Activated B cell treated with CpG ODN at 0.5 μM for 24 hours (primary cell): ENCODE data around the gene EIF2B5. TPM values are rescaled to one million over a fixed set of nuclear protein-coding genes. Genes with fewer than 3 reads are reported as not detected.

Experiments
- ATAC-seq: fragments of 200-7000 bp; cut with Tn5 transposase; one replicate; pipeline ENCODE4 v1.10.0; 2021; ENCODE audit warnings: low read depth, mild to moderate bottlenecking, moderate library complexity
- CTCF ChIA-PET: fragments of 350-600 bp; sonication (Branson Sonifier 250); formaldehyde crosslinking; loops from one replicate; lab custom pipeline; 2021; ENCODE audit warnings: antibody characterized with exemption; lab: Charles Lee
- POLR2A ChIA-PET: fragments of 350-600 bp; sonication (Branson Sonifier 250); formaldehyde crosslinking; loops from one replicate; lab custom pipeline; 2021; ENCODE audit warnings: antibody characterized with exemption; lab: Charles Lee
- DNase-seq: peaks from one replicate; pipeline ENCODE4 v3.0.0; 2022
- H3K27ac Mint-ChIP-seq: one replicate; pipeline ENCODE4 v1.8.0; 2020; ENCODE audit warnings: mixed read lengths
- H3K27me3 Mint-ChIP-seq: one replicate; pipeline ENCODE4 v1.8.0; 2021; ENCODE audit warnings: mixed read lengths
- H3K36me3 Mint-ChIP-seq: one replicate; pipeline ENCODE4 v1.8.0; 2021; ENCODE audit warnings: low read depth, mixed read lengths
- H3K4me1 Mint-ChIP-seq: one replicate; pipeline ENCODE4 v1.8.0; 2021; ENCODE audit warnings: mixed read lengths
- H3K4me3 Mint-ChIP-seq: one replicate; pipeline ENCODE4 v1.8.0; 2020; ENCODE audit warnings: mild to moderate bottlenecking, mixed read lengths
- H3K9me3 Mint-ChIP-seq: one replicate; pipeline ENCODE4 v1.8.0; 2020; ENCODE audit warnings: mixed read lengths
- CTCF ChIP-seq: fragments of 200-600 bp; IDR thresholded peaks from one replicate; pipeline ENCODE4 v1.8.0; 2022; ENCODE audit warnings: antibody characterized with exemption, mild to moderate bottlenecking
- intact Hi-C: fragments of 100-400 bp; cut with micrococcal nuclease; formaldehyde crosslinking; loops from one replicate; pipeline ENCODE4 v1.15.1; 2024
- total RNA-seq: library from RNA; stranded (reverse); gene quantifications from 2 replicates; pipeline ENCODE4 v1.2.3, GENCODE V29; 2022

The EIF2B5 gene
- total RNA-seq, 1 donor from 2014 or later = 74.2 TPM

GRCh38 chr3:184166671-184167070 is 31.5 kb downstream of the EIF2B5 start:
- no peak overlapping the region for H3K27ac Mint-ChIP-seq
- POLR2A ChIA-PET = no interaction called here
- peaks cover 68% of the 10 kb centered on the region for H3K36me3 Mint-ChIP-seq
- peaks cover 3% of the 10 kb centered on the region for H3K4me1 Mint-ChIP-seq
- DNase-seq = no peak
- H3K9me3 Mint-ChIP-seq = no peaks in the 10 kb centered on the region
- H3K4me3 Mint-ChIP-seq = no peak overlapping the region
- CTCF ChIA-PET = no interaction called here
- no peaks in the 10 kb centered on the region for H3K27me3 Mint-ChIP-seq
- intact Hi-C loops = no loop called here
- TF ChIP-seq CTCF = no peak
- ATAC-seq = no peak

GRCh38 chr3:184167786-184168185 is 32.6 kb downstream of the EIF2B5 start:
- CTCF ChIA-PET = no interaction called here
- no peaks in the 10 kb centered on the region for H3K27me3 Mint-ChIP-seq

GRCh38 chr3:184168363-184169120 is 33.4 kb downstream of the EIF2B5 start:
- Mint-ChIP-seq H3K4me1 (peaks cover 3% of the 10 kb centered on the region), H3K4me3 (no peak overlapping the region), H3K36me3 (peaks cover 77% of the 10 kb centered on the region), H3K9me3 (no peaks in the 10 kb centered on the region), H3K27ac (no peak overlapping the region), H3K27me3 (no peaks in the 10 kb centered on the region)
- no peak for ATAC-seq
- ChIA-PET POLR2A (no interaction called here), CTCF (no interaction called here)
- intact Hi-C loops = no loop called here
- no peak for DNase-seq
- no peak for TF ChIP-seq CTCF

More at GRCh38 chr3:184167786-184168185, 32.6 kb downstream of the EIF2B5 start:
- H3K4me1 Mint-ChIP-seq = peaks cover 3% of the 10 kb centered on the region
- H3K4me3 Mint-ChIP-seq = no peak overlapping the region
- intact Hi-C loops = no loop called here
- DNase-seq (no peak), ATAC-seq (no peak)
- H3K27ac Mint-ChIP-seq = no peak overlapping the region
- H3K9me3 Mint-ChIP-seq = no peaks in the 10 kb centered on the region
- no peak for TF ChIP-seq CTCF
- POLR2A ChIA-PET = no interaction called here
- H3K36me3 Mint-ChIP-seq = peaks cover 75% of the 10 kb centered on the region

GRCh38 chr3:184169896-184170875 is 35.0 kb downstream of the EIF2B5 start:
- no peak overlapping the region for H3K27ac Mint-ChIP-seq
- intact Hi-C loops = no loop called here
- H3K4me3 Mint-ChIP-seq = no peak overlapping the region
- ChIA-PET POLR2A (interaction anchor here (0.5 kb wide), 1 partner anchor 144 kb away, joined by 4 read pairs; no protein-coding TSS in a partner anchor), CTCF (no interaction called here)
- H3K36me3 Mint-ChIP-seq = peaks cover 61% of the 10 kb centered on the region
- ATAC-seq (no peak), DNase-seq (no peak)
- no peaks in the 10 kb centered on the region for H3K9me3 Mint-ChIP-seq
- peaks cover 8% of the 10 kb centered on the region for H3K4me1 Mint-ChIP-seq
- TF ChIP-seq CTCF = no peak
- no peaks in the 10 kb centered on the region for H3K27me3 Mint-ChIP-seq

GRCh38 chr3:184171562-184171961 is 36.4 kb downstream of the EIF2B5 start:
- H3K4me1 Mint-ChIP-seq = peaks cover 22% of the 10 kb centered on the region
- DNase-seq = no peak
- ChIA-PET POLR2A (no interaction called here), CTCF (no interaction called here)
- no peaks in the 10 kb centered on the region for H3K9me3 Mint-ChIP-seq
- no peak overlapping the region for H3K4me3 Mint-ChIP-seq
- intact Hi-C loops = no loop called here
- H3K27me3 Mint-ChIP-seq = no peaks in the 10 kb centered on the region
- no peak for ATAC-seq
- no peak overlapping the region for H3K27ac Mint-ChIP-seq
- TF ChIP-seq CTCF = no peak
- H3K36me3 Mint-ChIP-seq = peaks cover 49% of the 10 kb centered on the region
